Upper lobe of left lung (tissue), 6 donors: ENCODE results near the gene MAP3K14. TPM values are rescaled to one million over a fixed set of nuclear protein-coding genes. Genes with fewer than 3 reads are reported as not detected.

Experiments
- ATAC-seq, 2 donors: fragments of 200-7000 bp; cut with Tn5 transposase; one replicate each; pipeline ENCODE4 v1.9.1; 2022; ENCODE audit warnings: mild to moderate bottlenecking in 2 of 2, moderate library complexity in 2 of 2; ENCODE audit not compliant: low FRiP score in 2 of 2
- DNase-seq, 2 donors: peaks; one replicate each; pipeline ENCODE4 v3.0.0-alpha.2; 2019 to 2020
- H3K27ac ChIP-seq, 4 donors: fragments of 200-600 bp; sonication (generic); one replicate each; pipeline ENCODE4 v1.5.1; 2016 to 2019
- H3K27me3 ChIP-seq, 4 donors: fragments of 200-600 bp; sonication (generic); one replicate each; pipeline ENCODE4 v1.5.1; 2017 to 2019
- H3K36me3 ChIP-seq, 4 donors: fragments of 200-600 bp; sonication (generic); one replicate each; pipeline ENCODE4 v1.5.1; 2016 to 2019
- H3K4me1 ChIP-seq, 4 donors: fragments of 200-600 bp; sonication (generic); one replicate each; pipeline ENCODE4 v1.5.1; 2018 to 2019
- H3K4me3 ChIP-seq, 4 donors: fragments of 200-600 bp; sonication (generic); one replicate each; pipeline ENCODE4 v1.5.1; 2017 to 2019; ENCODE audit warnings: mild to moderate bottlenecking in 2 of 4, moderate library complexity in 1 of 4
- H3K9me3 ChIP-seq, 4 donors: fragments of 200-600 bp; sonication (generic); one replicate each; pipeline ENCODE4 v1.5.1; 2018 to 2019
- EP300 ChIP-seq, 4 donors: sonication (generic); formaldehyde crosslinking; IDR thresholded peaks; one replicate each; pipeline ENCODE4 v1.5.1; 2017; ENCODE audit warnings: antibody characterized with exemption in 4 of 4, control low read depth in 2 of 4
- POLR2A ChIP-seq, 4 donors: fragments of 450-650 bp; IDR thresholded peaks; one replicate each; pipeline ENCODE4 v1.5.1; 2016 to 2017; ENCODE audit warnings: antibody characterized with exemption in 4 of 4, mild to moderate bottlenecking in 2 of 4
- POLR2AphosphoS5 ChIP-seq, 2 donors: sonication (generic); formaldehyde crosslinking; IDR thresholded peaks; one replicate each; pipeline ENCODE4 v1.5.1; 2017; ENCODE audit warnings: antibody characterized with exemption in 2 of 2
- WGBS, 2 donors: methylation state at CpG; one replicate each; pipeline ENCODE4 v1.1.5; 2017 to 2018; 5-methylcytosine and 5-hydroxymethylcytosine counted together
- total RNA-seq, 6 donors: library from RNA; depleted of rRNA in 4 of 6; stranded (reverse); fragments of >200 nt in 4 of 6; gene quantifications; one replicate each; pipeline versions ENCODE4 v1.1.0 to v1.2.1, GENCODE V29; 2016 to 2021
- TF ChIP-seq, protein P1 (sequence below), 6 experiments: fragments of 450-650 bp in 4 of 6; fragments of 200-600 bp in 2 of 6; sonication (generic) in 2 of 6; IDR thresholded peaks; one replicate each; pipeline ENCODE4 v1.5.1; 2016 to 2019; ENCODE audit warnings: antibody characterized with exemption in 6 of 6
- donor health status: DM: no; HTN: no; CAD: no; lungs with moderate emphysema.
- donor health status: DM: no; HTN: yes; CAD: no; lungs with severe emphysema.

MAP3K14 gene
- total RNA-seq, 6 donors from 2014 or later, result 11.4 to 17.8 (median 13.5) TPM

DNA sequence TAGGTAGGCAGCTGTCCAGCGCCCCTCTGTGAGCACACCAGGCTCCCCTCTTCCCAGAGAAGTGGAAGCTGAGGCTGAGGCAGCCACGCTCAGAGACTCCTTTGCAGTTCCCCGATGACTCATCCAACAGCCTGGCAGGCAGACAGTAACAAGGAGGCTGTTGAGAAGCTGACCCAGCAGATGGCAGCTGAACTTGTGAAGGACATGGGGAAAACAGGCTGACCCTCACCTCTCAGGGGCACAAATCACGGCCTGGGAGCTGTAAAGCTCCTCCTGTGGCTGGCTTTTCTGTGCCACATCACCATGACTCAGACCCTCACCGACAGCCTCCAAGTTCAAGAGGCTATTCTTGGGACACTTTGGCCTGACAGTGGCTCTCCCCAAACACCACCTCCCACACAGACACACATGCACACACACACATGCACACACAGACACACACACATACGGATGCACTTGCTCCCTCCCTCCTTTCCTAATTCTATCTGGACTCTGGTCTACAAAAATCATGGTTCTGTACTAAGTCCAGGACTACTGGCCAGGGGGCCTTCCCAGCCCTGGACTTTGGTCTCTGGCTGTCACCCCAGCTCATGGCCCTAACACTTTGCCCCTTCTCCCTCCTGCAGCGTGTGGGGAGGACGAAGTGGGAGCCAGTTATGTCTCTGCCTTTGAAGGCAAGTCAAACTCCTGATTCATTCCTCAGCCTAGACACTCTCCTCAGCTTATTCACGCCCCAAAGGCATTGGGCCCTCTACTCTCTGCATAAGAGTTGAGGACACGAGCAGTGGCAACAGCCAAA lies 23.2 kb downstream of the MAP3K14 start:
- TF ChIP-seq POLR2AphosphoS5 (IDR thresholded peaks at IDR 0.05), result peak; percentile 68 to 83
- TF ChIP-seq, protein P1, sequence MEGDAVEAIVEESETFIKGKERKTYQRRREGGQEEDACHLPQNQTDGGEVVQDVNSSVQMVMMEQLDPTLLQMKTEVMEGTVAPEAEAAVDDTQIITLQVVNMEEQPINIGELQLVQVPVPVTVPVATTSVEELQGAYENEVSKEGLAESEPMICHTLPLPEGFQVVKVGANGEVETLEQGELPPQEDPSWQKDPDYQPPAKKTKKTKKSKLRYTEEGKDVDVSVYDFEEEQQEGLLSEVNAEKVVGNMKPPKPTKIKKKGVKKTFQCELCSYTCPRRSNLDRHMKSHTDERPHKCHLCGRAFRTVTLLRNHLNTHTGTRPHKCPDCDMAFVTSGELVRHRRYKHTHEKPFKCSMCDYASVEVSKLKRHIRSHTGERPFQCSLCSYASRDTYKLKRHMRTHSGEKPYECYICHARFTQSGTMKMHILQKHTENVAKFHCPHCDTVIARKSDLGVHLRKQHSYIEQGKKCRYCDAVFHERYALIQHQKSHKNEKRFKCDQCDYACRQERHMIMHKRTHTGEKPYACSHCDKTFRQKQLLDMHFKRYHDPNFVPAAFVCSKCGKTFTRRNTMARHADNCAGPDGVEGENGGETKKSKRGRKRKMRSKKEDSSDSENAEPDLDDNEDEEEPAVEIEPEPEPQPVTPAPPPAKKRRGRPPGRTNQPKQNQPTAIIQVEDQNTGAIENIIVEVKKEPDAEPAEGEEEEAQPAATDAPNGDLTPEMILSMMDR (IDR thresholded peaks at IDR 0.05), result peak in 1 of 6 experiments; percentile 8
- no peak for TF ChIP-seq POLR2A (IDR thresholded peaks at IDR 0.05)
- peak in 2 of 4 donors; percentile 59 to 88 for TF ChIP-seq EP300 (IDR thresholded peaks at IDR 0.05)
- peak; percentile 84 to 88 for ATAC-seq
- Histone ChIP-seq H3K27ac (peak overlapping the region; percentile 73 to 80 (median 76)), H3K27me3 (no peaks in the 10 kb centered on the region), H3K9me3 (no peaks in the 10 kb centered on the region), H3K4me1 (peaks cover 66 to 96% (median 85%) of the 10 kb centered on the region in 4 donors), H3K36me3 (peaks cover 0 to 21% (median 8%) of the 10 kb centered on the region in 4 donors), H3K4me3 (no peak overlapping the region)
- peak in 1 of 2 donors; percentile 96 for DNase-seq
- 46 to 52% methylated on average over 8 to 10 of the region's 10 CpGs for WGBS, 2 donors

DNA sequence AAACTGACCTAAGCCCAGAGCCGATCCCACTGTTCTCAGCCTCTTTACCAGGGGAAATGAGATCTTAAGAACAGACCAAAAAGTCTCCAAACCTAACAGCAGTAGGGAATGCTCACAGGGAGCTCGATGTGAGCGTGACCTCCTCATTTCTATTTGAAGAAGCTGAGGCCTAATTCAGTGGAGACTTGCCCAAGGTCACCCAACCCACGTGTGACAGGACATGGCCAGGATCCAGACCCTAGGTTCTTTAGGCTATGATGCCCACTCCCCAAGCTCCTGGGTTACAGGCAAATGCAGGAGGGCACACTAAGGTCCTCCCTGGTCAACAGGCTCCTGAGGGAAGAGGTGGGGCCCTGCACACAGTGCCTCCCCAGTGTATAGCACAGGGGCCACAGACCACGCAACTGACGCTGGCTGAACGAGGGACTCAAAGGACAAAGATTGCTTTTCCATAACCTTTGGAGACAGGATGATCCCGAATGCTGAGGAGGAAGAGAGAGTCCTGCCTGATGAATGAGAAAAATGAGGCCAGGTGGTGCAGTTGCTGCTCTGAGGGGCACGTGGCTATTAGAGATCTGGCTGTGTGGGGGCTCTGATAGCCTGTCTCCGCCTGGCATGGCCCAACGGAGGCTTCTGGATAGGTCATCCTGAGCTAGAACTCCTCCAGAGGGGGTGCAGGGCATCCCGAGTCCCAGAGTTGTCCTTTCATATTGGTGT lies 24.0 kb downstream of the MAP3K14 start:
- no peaks in the 10 kb centered on the region for H3K27me3 ChIP-seq
- TF ChIP-seq, protein P1 (IDR thresholded peaks at IDR 0.05), result no peak
- no peak for TF ChIP-seq EP300 (IDR thresholded peaks at IDR 0.05)
- no peak for TF ChIP-seq POLR2A (IDR thresholded peaks at IDR 0.05)
- no peak for TF ChIP-seq POLR2AphosphoS5 (IDR thresholded peaks at IDR 0.05)
- peaks cover 63 to 91% (median 89%) of the 10 kb centered on the region in 4 donors for H3K4me1 ChIP-seq
- no peak for ATAC-seq
- no peaks in the 10 kb centered on the region for H3K9me3 ChIP-seq
- H3K27ac ChIP-seq, result peak overlapping the region; percentile 73 to 80 (median 76)
- no peak for DNase-seq
- no peak overlapping the region for H3K4me3 ChIP-seq
- H3K36me3 ChIP-seq, result peaks cover 0 to 28% (median 9%) of the 10 kb centered on the region in 4 donors
- 71 to 76% methylated on average over 12 of the region's 12 CpGs for WGBS, 2 donors

DNA sequence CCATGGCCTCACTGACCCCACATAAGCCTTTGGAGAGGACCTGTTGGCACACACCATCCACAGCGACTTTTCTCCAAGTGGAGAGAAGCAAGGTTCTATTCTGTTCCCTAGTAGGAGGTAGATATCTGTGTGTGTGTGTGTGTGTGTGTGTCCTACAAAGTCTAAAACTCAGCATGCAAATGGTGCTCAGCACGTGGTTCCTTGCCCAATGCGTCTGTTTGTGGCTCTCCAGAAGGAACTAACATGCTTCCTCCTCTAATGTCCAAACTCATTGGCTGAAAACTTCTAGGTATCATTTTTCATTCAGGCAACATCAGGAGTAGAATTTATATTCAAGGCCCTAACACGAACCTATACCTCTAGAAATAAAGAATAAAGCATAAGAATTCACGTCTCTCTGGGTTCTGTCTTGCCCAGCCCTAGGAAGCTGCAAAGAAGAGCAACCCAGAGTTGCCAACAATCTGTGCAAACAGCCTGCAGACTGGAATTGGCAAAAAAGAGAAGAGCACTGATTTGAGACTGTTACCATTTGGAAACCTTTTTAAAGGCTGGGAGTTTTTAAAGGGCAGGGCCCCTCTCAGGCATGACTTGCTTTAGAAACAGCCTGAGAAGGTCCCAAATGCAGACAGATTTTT lies 25.5 kb downstream of the MAP3K14 start:
- H3K4me3 ChIP-seq, result no peak overlapping the region
- TF ChIP-seq, protein P1 (IDR thresholded peaks at IDR 0.05), result no peak
- no peak for TF ChIP-seq POLR2AphosphoS5 (IDR thresholded peaks at IDR 0.05)
- TF ChIP-seq EP300 (IDR thresholded peaks at IDR 0.05), result no peak
- no peak for TF ChIP-seq POLR2A (IDR thresholded peaks at IDR 0.05)
- DNase-seq, result peak in 1 of 2 donors; percentile 80
- peaks cover 0 to 43% (median 21%) of the 10 kb centered on the region in 4 donors for H3K36me3 ChIP-seq
- no peaks in the 10 kb centered on the region for H3K27me3 ChIP-seq
- ATAC-seq, result no peak
- 45 to 53% methylated on average over 5 of the region's 5 CpGs for WGBS, 2 donors
- no peaks in the 10 kb centered on the region for H3K9me3 ChIP-seq
- H3K4me1 ChIP-seq, result peaks cover 55 to 81% (median 79%) of the 10 kb centered on the region in 4 donors
- H3K27ac ChIP-seq, result peak overlapping the region; percentile 50 to 80 (median 76)

DNA sequence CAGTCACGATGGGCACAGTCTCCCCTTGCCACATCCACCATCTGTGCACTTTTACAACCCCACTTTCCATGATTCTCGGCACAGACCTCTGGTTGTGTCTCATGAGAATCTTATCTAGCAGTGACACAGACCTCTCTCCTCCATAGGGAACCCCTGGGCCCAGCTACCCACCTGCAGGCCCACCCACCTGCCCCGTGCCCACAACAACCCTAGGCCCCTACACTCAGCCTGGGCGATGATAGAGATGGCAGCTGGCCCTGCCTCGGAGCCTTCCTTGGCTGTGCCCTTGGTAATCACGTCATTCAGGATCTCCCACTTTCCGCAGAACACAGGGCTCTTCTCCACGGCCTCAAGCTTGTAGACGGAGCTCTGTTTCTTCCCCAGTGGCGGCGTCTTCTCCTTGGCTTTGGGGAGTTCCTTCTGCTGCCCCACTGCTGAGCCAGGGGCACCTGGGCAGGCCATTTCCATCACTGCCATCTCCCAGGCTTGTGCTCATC lies 26.5 kb downstream of the MAP3K14 start:
- peaks cover 45 to 72% (median 70%) of the 10 kb centered on the region in 4 donors for H3K4me1 ChIP-seq
- WGBS, 2 donors, result 89 to 92% methylated on average over 11 of the region's 11 CpGs
- no peak for ATAC-seq

More for the DNA sequence above, 26.5 kb downstream of the MAP3K14 start:
- DNase-seq, result no peak
- H3K27me3 ChIP-seq, result no peaks in the 10 kb centered on the region
- peak overlapping the region in 1 of 4 donors; percentile 50 for H3K27ac ChIP-seq
- H3K4me3 ChIP-seq, result no peak overlapping the region
- TF ChIP-seq POLR2A (IDR thresholded peaks at IDR 0.05), result no peak
- no peak for TF ChIP-seq EP300 (IDR thresholded peaks at IDR 0.05)
- no peak for TF ChIP-seq POLR2AphosphoS5 (IDR thresholded peaks at IDR 0.05)
- TF ChIP-seq, protein P1 (IDR thresholded peaks at IDR 0.05), result no peak
- peaks cover 0 to 51% (median 25%) of the 10 kb centered on the region in 4 donors for H3K36me3 ChIP-seq
- H3K9me3 ChIP-seq, result no peaks in the 10 kb centered on the region
